ENCODE data around the gene HTR7. TPM values are rescaled to one million over a fixed set of nuclear protein-coding genes. Genes with fewer than 3 reads are reported as not detected.

Gene HTR7
- total RNA-seq, 1 donor from 2014 or later = 0.94 TPM

DNA sequence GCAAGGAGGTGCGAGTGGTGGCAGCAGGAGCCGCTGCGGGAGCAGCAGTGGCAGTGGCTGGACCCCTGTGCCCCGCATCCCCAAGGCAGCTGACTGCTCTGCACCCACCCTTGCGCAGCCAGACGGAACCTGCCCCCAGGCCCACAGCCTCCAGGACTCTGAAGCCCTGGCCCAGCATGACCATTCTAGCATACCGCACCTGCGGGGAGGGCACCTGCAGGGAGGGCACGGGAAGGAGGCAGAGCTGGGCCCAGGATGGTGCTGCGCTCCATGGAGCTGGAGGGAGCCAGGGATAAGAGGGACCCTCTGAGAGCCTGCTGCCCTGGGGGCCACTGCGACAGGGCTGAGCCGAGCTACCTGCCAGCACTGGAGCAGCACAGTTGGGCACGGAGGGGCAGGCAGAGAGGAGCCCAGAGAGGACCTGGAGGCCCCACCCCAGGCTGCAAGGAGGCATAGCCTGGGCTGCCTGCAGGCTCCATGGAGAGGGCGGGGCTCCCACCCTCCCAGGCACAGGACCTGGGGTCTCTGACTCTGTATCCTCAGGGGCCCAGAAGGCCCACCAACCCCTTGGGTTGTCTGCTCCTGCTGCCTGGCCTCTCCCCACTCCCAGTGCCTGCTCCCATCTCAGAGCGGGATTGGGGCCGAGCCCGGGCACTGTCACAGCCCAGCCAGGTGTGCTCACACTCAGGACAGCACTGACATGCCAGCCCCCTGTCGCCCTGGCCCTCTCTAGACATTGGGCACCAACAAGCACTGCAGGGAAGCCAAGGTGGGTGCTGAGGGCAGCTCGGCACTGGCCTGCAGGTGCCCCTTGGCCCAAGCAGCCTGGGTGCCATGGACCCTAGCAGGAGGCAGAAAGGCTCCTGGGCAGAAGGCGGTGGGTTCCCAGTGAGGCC, 87.6 kb downstream of the HTR7 start:
- DNase-seq (ENCODE audit: low spot score) (no peak), ATAC-seq (peak; percentile 22)
- intact Hi-C loops (cut with DNase I) = no loop called here

GRCh38 chr10:90751107-90751997, 106.5 kb downstream of the HTR7 start:
- intact Hi-C loops (cut with DNase I) = no loop called here
- no peak for DNase-seq (ENCODE audit: low spot score)
- peak; percentile 55 for ATAC-seq

DNA sequence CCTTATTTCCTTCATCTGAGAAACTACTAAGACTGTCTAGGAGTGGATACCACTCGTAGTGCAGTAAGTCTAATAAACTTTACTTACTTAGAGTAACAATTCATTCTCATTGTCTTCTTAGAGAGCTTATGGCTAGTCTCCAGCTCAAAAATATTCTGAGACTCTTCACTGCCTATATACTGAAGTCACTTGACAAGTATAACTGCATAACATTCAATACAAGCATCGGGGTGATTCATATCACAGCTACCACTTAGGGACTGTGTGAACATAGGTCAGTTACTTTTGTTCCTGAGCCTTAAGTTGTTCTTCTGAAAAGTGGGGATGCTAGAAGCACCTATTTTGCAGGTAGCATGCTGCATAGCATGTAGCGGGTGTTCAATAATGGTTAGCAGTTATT, 111.0 kb downstream of the HTR7 start:
- DNase-seq (ENCODE audit: low spot score) (no peak), ATAC-seq (no peak)
- intact Hi-C loops (cut with DNase I) = no loop called here

DNA sequence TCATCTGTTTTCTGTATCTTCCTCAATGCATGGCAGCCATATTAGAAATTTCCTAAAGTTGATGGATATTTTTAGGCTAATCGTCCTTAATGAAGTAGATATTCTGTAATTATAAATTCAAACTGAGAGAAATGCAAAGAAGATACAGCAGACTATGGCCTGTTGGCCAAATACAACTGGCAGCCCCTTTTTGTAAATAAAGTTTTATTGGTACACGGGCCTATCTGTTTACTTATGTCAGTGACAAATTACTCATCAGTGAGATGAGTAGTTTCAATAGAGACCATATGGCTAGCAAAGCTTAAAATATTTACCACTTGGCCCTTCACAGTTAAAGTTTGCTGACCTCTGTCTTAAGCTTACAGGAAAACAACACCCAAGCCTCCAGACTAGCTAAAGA, 112.3 kb downstream of the HTR7 start:
- no peak for ATAC-seq
- intact Hi-C loops (cut with DNase I) = no loop called here
- no peak for DNase-seq (ENCODE audit: low spot score)

- intact Hi-C loops (cut with DNase I) = no loop called here
- DNase-seq (ENCODE audit: low spot score) = no peak
These were observed 114.5 kb downstream of the HTR7 start for GRCh38 chr10:90743291-90743690.

DNA sequence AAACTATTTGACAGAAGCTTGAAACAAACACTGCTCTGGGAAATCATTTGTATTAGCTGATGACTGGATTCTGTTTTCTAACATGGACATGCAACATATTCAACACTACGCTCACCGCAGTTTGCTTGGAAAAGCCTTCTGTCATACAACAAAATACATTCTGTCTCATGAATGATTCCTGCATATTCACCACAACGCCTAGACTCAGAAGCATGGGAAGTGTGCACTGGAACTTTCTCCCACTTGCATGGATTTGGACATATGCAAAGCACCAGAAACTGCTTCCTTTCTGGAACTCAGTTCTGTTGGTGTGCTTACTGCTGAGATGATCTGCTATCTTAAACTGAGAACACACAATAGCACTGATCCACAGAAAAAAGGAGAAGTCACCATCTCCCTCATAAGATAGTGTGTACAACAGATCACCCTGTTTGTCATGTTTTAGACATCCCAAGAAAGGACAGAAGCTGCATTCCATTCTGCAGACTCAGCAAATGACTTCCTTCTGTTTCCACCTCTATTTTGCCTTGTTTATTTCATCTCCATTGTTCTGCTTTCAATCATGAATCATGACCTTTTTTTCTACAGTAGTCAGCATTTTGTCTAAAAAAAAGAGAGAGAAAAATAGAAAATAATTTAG, 115.8 kb downstream of the HTR7 start:
- DNase-seq (ENCODE audit: low spot score) (no peak), ATAC-seq (peak; percentile 84)
- intact Hi-C loops (cut with DNase I) = no loop called here

More at GRCh38 chr10:90743291-90743690, 114.5 kb downstream of the HTR7 start:
- no peak for ATAC-seq

DNA sequence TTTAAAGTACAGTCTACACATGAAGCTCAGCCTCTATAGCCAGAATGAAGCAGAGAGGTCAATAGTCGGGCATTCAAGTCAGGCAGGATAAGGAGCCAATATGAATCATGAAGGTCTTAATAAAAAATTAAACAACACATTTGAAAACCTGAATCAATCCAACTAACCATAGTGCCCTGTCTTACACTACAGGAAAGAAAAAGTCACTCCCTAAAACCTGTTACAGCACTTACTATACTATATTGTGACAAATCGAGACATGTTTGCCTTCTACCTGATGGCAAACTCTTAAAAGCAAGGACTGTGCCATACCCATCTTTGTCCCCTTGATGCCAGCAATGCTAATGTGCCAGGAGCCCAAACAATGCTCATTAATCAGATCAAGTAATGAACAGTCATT, 117.6 kb downstream of the HTR7 start:
- intact Hi-C loops (cut with DNase I) = no loop called here
- no peak for ATAC-seq
- DNase-seq (ENCODE audit: low spot score) = no peak

DNA sequence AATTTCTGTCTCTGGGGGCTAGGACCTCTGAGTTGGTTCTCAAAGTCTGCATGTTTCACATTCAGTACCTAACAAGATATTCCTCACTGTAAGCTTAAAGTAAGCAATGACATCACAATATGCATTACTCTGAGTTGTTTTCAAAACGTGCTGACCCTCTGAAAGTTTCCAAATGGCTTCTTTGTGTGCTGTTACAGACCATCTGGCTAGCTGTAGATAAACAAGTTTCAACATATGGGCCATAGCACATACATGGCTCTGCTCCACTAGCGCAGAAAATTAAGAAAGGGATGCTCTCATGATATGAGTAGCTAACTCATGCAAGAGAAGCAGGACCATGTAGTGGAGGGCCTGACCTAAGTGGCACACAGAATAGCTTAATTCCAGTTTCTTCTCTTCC, 119.0 kb downstream of the HTR7 start:
- no peak for ATAC-seq
- DNase-seq (ENCODE audit: low spot score) = no peak
- intact Hi-C loops (cut with DNase I) = no loop called here

DNA sequence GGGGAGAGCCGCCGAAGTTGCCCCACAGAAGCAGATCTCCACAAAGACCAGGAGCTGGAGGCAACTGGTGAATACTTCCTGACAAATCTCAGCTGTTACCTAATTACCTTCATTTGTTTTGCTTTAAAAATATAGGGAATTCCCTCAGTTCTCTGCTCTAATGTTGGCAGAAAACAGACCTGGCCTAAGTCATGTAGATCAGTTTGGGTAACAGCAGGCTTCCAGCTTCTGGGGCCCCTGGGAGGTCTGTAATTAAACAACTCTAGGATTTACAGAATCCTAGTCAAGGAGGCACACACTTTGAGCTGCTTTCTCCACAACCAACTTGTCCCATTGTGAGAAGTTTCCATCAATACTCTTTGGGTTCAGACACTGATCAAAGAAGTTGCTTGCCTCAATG, 123.4 kb downstream of the HTR7 start:
- intact Hi-C loops (cut with DNase I) = no loop called here
- DNase-seq (ENCODE audit: low spot score) (no peak), ATAC-seq (no peak)

- no peak for ATAC-seq
- no peak for DNase-seq (ENCODE audit: low spot score)
These were observed 125.3 kb downstream of the HTR7 start for GRCh38 chr10:90732581-90732980.

GRCh38 chr10:90723416-90724068, 134.3 kb downstream of the HTR7 start:
- ATAC-seq (no peak), DNase-seq (ENCODE audit: low spot score) (no peak)
- intact Hi-C loops (cut with DNase I) = no loop called here

More at GRCh38 chr10:90732581-90732980, 125.3 kb downstream of the HTR7 start:
- intact Hi-C loops (cut with DNase I) = no loop called here

DNA sequence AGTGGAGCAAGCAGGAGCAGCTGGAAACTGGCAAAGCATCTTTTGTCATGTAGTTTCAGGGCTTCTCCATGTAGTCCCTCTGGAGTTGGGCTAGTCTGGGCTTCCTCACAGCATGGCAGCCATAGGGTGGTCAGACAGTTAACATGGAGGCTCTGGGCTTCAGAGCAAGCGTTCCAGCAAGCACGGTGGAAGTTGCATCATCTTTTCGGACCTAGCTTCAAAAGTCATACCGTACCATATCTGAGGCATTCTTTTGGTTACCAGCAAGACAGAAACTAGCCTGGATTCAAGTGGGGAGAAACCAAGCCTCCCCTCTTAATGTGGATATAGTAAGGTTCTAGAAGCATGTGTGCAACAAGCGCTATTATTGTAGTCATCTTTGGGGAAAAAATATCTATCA, 135.0 kb downstream of the HTR7 start:
- ATAC-seq = no peak
- no peak for DNase-seq (ENCODE audit: low spot score)
- intact Hi-C loops (cut with DNase I) = no loop called here

- DNase-seq (ENCODE audit: low spot score) (no peak), ATAC-seq (no peak)
- intact Hi-C loops (cut with DNase I) = no loop called here
These were observed 139.7 kb downstream of the HTR7 start for GRCh38 chr10:90718182-90718581.

DNA sequence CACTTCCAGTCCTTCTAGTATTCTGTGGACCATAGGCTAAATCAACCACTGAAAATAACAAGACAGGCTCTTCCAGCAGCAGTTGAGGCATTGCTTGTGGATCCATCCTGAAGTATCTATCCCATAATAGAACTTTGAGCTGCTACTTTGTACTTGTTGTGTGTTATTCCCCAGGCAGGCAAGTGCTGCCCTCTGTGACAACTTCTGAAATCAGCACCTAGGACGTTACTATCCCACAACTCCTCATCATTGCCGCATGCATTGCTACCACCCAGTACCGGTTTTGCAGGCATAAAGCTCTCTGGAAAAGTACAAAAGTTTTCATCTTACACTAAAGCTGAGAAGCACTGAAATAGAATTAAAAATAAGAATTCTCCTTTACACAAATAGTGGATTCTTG, 145.3 kb downstream of the HTR7 start:
- intact Hi-C loops (cut with DNase I) = no loop called here
- ATAC-seq (no peak), DNase-seq (ENCODE audit: low spot score) (no peak)

DNA sequence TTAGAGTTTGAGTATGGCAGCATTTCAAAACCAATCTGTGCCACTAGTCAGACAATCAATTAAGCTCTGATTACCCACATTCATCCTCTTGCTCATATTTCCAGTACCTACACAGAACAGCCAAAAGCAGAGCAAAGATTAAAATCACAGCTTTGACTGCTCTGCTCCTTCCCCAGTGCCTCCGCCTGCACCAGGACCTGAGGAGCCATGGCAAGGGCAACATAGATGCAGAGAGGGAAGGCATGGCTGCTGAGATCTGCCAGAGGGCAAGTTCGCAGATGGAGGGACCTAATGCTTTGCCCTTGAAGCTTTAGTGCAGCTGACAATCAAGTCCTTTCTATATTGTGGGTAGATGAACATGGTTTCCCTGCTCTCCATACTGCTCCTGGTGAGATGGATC, 148.1 kb downstream of the HTR7 start:
- intact Hi-C loops (cut with DNase I) = no loop called here
- DNase-seq (ENCODE audit: low spot score) (no peak), ATAC-seq (no peak)

GRCh38 chr10:90707657-90708056, 150.2 kb downstream of the HTR7 start:
- intact Hi-C loops (cut with DNase I) = no loop called here
- ATAC-seq (no peak), DNase-seq (ENCODE audit: low spot score) (no peak)

GRCh38 chr10:90701428-90701827, 156.4 kb downstream of the HTR7 start:
- DNase-seq (ENCODE audit: low spot score) = no peak
- intact Hi-C loops (cut with DNase I) = no loop called here

GRCh38 chr10:90695915-90696676, 161.7 kb downstream of the HTR7 start:
- ATAC-seq (no peak), DNase-seq (ENCODE audit: low spot score) (no peak)
- intact Hi-C loops (cut with DNase I) = no loop called here

More at GRCh38 chr10:90701428-90701827, 156.4 kb downstream of the HTR7 start:
- no peak for ATAC-seq
